SK-N-MC (cell line): ENCODE measurements around the gene ABI3.

Source experiments
- EZH2 ChIP-seq: fragments of 200-600 bp; sonication (generic); IDR thresholded peaks from one replicate; pipeline ENCODE4 v1.6.1; 2017; ENCODE audit warnings: antibody characterized with exemption
- POLR2AphosphoS5 ChIP-seq: IDR thresholded peaks from 2 replicates; pipeline ENCODE4 v1.6.1; 2012; ENCODE audit warnings: mild to moderate bottlenecking, low read depth, low read length, borderline replicate concordance

- TF ChIP-seq POLR2AphosphoS5 (no peak), EZH2 (no peak)
Observed at GRCh38 chr17:49266233-49266632, 55.7 kb downstream of the ABI3 start.
